Measurements from ENCODE around the gene SLC37A4. TPM values are rescaled to one million over a fixed set of nuclear protein-coding genes. Genes with fewer than 3 reads are reported as not detected.
"Not testable (repeated sequence)": the region's sequence is repeated elsewhere in the genome, so short reads cannot be mapped to it uniquely, and the experiment has no call there.

The SLC37A4 gene
- total RNA-seq, 2 donors from 2014 or later = 48.9 to 56.4 TPM

DNA sequence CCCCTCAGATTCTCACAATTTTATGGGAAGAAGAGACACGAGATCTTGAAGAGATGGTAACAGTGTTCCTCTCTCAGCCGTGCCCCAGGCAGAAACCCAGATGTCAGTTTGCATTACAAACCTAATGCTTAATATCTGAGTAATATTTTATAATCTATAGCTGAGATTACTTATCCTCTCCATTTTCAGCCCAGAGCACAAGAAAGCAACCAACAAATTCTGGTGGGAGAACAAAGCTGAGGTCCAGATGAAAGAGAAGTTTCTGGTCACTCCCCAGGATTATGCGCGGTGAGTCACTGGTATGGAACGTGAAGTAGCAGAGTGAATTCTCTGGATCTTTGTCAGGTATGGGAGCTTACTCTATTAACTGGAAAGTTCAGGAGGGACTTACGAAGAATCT lies 31.9 kb downstream of the SLC37A4 start:
- intact Hi-C loops (cut with DNase I) = no loop called here
- no peak for DNase-seq
- Histone ChIP-seq H3K27me3 (no peaks in the 10 kb centered on the region), H3K27ac (no peak overlapping the region), H3K4me1 (peaks cover 9% of the 10 kb centered on the region), H3K9me3 (no peaks in the 10 kb centered on the region), H3K9ac (ENCODE audit: low read depth in 2 of 2, low read length in 2 of 2) (peak overlapping the region; percentile 75 to 88), H3K36me3 (no peaks in the 10 kb centered on the region), H3K4me3 (peak overlapping the region; percentile 96)
- TF ChIP-seq, protein P1, sequence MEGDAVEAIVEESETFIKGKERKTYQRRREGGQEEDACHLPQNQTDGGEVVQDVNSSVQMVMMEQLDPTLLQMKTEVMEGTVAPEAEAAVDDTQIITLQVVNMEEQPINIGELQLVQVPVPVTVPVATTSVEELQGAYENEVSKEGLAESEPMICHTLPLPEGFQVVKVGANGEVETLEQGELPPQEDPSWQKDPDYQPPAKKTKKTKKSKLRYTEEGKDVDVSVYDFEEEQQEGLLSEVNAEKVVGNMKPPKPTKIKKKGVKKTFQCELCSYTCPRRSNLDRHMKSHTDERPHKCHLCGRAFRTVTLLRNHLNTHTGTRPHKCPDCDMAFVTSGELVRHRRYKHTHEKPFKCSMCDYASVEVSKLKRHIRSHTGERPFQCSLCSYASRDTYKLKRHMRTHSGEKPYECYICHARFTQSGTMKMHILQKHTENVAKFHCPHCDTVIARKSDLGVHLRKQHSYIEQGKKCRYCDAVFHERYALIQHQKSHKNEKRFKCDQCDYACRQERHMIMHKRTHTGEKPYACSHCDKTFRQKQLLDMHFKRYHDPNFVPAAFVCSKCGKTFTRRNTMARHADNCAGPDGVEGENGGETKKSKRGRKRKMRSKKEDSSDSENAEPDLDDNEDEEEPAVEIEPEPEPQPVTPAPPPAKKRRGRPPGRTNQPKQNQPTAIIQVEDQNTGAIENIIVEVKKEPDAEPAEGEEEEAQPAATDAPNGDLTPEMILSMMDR (IDR thresholded peaks at IDR 0.05) = no peak

DNA sequence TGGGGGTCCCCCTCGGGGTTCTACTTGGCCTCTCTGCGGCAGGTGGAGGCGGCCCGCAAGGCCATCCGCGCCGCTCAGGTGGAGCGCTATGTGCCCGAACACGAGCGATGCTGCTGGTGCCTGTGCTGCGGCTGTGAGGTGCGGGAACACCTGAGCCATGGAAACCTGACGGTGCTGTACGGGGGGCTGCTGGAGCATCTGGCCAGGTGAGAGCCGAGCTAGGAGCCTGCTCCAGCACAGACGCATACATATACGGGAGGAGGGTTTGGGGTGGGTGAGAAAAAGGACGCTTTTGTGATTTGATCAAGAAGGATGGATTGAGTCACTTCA lies 32.3 kb downstream of the SLC37A4 start:
- Histone ChIP-seq H3K9me3 (no peaks in the 10 kb centered on the region), H3K36me3 (no peaks in the 10 kb centered on the region), H3K9ac (ENCODE audit: low read depth in 2 of 2, low read length in 2 of 2) (peak overlapping the region; percentile 75 to 88), H3K27me3 (no peaks in the 10 kb centered on the region), H3K4me1 (peaks cover 9% of the 10 kb centered on the region), H3K4me3 (peak overlapping the region; percentile 96), H3K27ac (peak overlapping the region; percentile 60)
- TF ChIP-seq, protein P1 (IDR thresholded peaks at IDR 0.05) = no peak
- no peak for DNase-seq
- intact Hi-C loops (cut with DNase I) = no loop called here

DNA sequence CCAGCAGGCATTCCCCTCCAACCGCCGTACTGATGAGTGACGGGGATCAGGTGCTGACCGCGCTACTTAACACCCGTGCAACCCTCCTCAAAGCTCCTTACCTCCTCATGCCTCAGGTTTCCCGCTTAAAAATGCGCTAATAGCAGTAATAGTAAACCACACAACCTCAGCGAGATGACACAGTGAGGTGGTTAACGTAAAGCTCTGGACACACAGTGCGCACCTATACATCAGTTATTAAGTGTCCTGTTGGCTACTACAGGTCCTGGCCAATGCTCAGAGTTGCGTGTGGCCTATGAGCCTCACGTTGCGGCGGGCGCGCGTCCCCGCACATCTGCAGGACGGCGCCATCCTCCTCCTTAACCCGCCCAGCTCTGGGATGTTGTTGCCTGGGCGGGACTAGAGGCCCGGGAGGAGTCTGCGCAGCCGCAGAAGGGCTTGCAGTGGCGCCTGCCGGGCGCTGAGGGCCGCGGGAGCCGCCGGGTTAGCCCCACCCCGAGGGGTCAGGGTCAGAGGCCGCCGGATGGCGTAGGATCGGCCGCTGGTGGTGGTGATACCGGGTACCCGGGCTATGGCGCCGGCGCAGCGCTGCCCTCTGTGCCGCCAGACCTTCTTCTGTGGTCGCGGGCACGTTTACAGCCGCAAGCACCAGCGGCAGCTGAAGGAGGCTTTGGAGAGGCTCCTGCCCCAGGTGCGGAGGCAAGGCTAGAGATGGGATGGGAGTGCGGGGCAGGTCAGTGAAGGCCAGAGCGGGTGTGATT lies 32.9 kb downstream of the SLC37A4 start, which contains the start of gene CENATAC:
CENATAC (plus strand) TSS at position 512 of the 761 bp plus-strand sequence; CDS start at position 572, 60 bp downstream.
- H3K27me3 ChIP-seq = no peaks in the 10 kb centered on the region
- TF ChIP-seq, protein P1 (IDR thresholded peaks at IDR 0.05) = no peak
- H3K36me3 ChIP-seq = no peaks in the 10 kb centered on the region
- peak within 1 kb of the TSS; percentile 96 for H3K4me3 ChIP-seq
- no peaks in the 10 kb centered on the region for H3K9me3 ChIP-seq
- peaks cover 9% of the 10 kb centered on the region for H3K4me1 ChIP-seq
- peak within 1 kb of the TSS; percentile 75 to 88 for H3K9ac ChIP-seq (ENCODE audit: low read depth in 2 of 2, low read length in 2 of 2)
- peak; percentile 98 for DNase-seq
- intact Hi-C loops (cut with DNase I) = no loop called here
- peak within 1 kb of the TSS; percentile 60 for H3K27ac ChIP-seq

DNA sequence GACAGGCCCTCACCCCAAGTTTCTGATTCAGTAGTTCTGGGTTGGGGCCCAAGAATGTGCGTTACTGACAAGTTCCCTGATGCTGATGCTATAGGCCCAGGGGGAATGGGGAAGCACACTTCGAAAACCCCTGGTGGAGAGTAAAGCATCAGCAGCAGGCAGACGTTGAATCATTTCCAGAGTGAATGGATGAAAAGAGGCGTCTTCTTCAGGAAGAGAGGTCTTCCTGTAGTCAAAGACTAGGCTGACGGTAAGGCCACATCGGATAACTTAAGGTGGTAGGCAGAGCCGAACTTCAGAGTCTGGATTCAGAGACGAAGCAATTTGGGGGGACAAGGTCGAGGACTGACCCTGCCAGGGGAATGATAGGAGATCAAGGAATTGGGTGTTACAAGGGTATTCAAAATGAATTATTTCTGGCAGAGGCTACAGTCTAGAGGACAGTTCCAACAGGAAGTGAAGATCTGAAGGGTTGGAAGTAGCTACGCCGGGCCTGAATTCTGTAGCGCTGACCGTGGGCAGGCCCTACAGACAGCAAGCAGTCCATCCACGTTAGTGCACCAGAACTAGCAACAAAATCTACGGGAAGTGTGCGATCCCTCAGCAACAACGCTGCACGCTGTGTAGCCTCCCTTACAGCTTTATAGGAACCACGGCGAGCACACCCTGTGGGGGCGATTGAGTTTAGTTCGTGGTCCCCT lies 33.6 kb downstream of the SLC37A4 start:
- Histone ChIP-seq H3K27ac (peak overlapping the region; percentile 60), H3K27me3 (no peaks in the 10 kb centered on the region), H3K36me3 (no peaks in the 10 kb centered on the region), H3K9ac (ENCODE audit: low read depth in 2 of 2, low read length in 2 of 2) (peak overlapping the region; percentile 45 to 88), H3K4me1 (peaks cover 9% of the 10 kb centered on the region), H3K9me3 (no peaks in the 10 kb centered on the region), H3K4me3 (peak overlapping the region; percentile 96)
- TF ChIP-seq, protein P1 (IDR thresholded peaks at IDR 0.05) = no peak
- intact Hi-C loops (cut with DNase I) = no loop called here
- no peak for DNase-seq

DNA sequence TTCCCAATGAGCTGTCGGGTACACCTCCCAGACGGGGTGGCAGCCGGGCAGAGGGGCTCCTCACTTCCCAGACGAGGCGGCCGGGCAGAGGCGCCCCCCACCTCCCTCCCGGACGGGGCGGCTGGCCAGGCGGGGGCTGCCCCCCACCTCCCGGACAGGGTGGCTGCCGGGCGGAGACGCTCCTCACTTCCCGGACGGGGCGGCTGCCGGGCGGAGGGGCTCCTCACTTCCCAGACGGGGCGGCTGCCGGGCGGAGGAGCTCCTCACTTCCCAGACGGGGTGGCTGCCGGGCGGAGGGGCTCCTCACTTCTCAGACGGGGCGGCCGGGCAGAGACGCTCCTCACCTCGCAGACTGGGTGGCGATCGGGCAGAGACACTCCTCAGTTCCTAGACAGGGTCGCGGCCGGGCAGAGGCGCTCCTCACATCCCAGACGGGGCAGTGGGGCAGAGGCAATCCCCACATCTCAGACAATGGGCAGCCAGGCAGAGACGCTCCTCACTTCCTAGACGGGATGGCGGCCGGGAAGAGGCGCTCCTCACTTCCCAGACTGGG lies 39.1 kb downstream of the SLC37A4 start:
- intact Hi-C loops (cut with DNase I); H3K9ac ChIP-seq (ENCODE audit: low read depth in 2 of 2, low read length in 2 of 2); DNase-seq: not testable (repeated sequence)

More for the DNA sequence above, 39.1 kb downstream of the SLC37A4 start:
- not testable (repeated sequence) for H3K4me1 ChIP-seq, H3K9me3 ChIP-seq, H3K36me3 ChIP-seq, H3K27ac ChIP-seq, H3K4me3 ChIP-seq, H3K27me3 ChIP-seq
